Progenitor cell of endocrine pancreas (in vitro differentiated cells): ENCODE results near the gene PHC3. TPM values are rescaled to one million over a fixed set of nuclear protein-coding genes. Genes with fewer than 3 reads are reported as not detected.

Source experiments
- DNase-seq: peaks from one replicate; pipeline ENCODE4 v3.0.0; 2021; ENCODE audit warnings: low spot score; ENCODE audit not compliant: unreplicated experiment
- H3K27ac Mint-ChIP-seq: 2 replicates; pipeline ENCODE4 v1.8.0; 2021; ENCODE audit warnings: mild to moderate bottlenecking, moderate library complexity, mixed read lengths
- H3K27me3 Mint-ChIP-seq: 2 replicates; pipeline ENCODE4 v1.8.0; 2021; ENCODE audit warnings: mixed read lengths
- H3K36me3 Mint-ChIP-seq: 2 replicates; pipeline ENCODE4 v1.8.0; 2022; ENCODE audit warnings: mixed read lengths; ENCODE audit not compliant: insufficient read depth
- H3K4me1 Mint-ChIP-seq: 2 replicates; pipeline ENCODE4 v1.8.0; 2021; ENCODE audit warnings: low read depth, mixed read lengths
- H3K4me3 Mint-ChIP-seq: 2 replicates; pipeline ENCODE4 v1.8.0; 2021; ENCODE audit warnings: low read depth, mild to moderate bottlenecking, moderate library complexity, mixed read lengths
- H3K9me3 Mint-ChIP-seq: 2 replicates; pipeline ENCODE4 v1.8.0; 2021; ENCODE audit warnings: low read depth, mixed read lengths
- total RNA-seq: library from RNA; stranded (reverse); gene quantifications from 2 replicates; pipeline ENCODE4 v1.2.1, GENCODE V29; 2021
- TF ChIP-seq, protein P1 (sequence below): fragments of 200-600 bp; sonication (generic); IDR thresholded peaks from one replicate; pipeline ENCODE4 v1.5.0; 2021; ENCODE audit warnings: antibody characterized with exemption, mild to moderate bottlenecking; ENCODE audit not compliant: unreplicated experiment

Gene PHC3
- total RNA-seq, 1 donor from 2014 or later: 71.8 TPM

DNA sequence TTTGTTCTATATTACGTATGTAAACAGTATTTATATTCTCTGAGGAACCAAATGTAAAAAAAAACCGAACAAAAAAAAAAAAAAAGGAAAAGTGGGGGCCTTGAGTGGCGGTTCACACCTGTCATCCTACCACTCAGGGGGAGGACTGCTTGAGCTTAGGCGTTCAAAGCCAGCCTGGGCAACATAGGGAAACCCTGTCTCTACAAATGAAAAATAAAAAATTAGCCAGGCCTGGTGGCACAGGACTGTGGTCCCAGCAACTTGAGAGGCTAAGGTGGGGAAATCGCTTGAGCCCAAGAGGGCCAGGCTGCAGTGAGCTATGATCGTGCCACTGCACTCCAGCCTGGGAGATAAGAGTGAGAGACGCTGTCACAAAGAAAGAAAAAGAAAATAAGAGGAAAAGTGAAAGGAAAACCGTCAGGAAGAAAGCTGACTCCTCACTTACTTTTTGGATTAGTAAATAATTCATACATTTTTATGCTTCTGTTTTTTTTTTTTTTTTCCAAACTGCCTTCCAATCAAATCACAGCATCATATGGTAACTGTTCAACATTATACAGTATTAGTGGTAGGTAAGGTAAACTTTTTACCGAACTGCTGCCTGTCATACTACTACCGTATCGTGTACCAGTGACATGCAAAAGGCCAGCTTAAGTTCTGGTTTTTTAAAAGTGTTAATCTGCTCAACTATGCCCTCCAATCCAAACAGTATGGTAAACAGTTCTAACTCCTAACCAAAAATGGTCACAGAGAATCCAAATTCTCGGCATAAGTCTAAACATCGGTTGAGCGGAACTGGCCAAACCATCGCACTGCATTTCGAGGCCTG lies 1.2 kb downstream of the PHC3 start:
- Mint-ChIP-seq H3K36me3 (peaks cover 19% of the 10 kb centered on the region), H3K4me1 (peaks cover 28% of the 10 kb centered on the region), H3K4me3 (peak overlapping the region; percentile 99), H3K27me3 (no peaks in the 10 kb centered on the region), H3K9me3 (no peaks in the 10 kb centered on the region), H3K27ac (peak overlapping the region; percentile 90)
- no peak for DNase-seq
- TF ChIP-seq, protein P1, sequence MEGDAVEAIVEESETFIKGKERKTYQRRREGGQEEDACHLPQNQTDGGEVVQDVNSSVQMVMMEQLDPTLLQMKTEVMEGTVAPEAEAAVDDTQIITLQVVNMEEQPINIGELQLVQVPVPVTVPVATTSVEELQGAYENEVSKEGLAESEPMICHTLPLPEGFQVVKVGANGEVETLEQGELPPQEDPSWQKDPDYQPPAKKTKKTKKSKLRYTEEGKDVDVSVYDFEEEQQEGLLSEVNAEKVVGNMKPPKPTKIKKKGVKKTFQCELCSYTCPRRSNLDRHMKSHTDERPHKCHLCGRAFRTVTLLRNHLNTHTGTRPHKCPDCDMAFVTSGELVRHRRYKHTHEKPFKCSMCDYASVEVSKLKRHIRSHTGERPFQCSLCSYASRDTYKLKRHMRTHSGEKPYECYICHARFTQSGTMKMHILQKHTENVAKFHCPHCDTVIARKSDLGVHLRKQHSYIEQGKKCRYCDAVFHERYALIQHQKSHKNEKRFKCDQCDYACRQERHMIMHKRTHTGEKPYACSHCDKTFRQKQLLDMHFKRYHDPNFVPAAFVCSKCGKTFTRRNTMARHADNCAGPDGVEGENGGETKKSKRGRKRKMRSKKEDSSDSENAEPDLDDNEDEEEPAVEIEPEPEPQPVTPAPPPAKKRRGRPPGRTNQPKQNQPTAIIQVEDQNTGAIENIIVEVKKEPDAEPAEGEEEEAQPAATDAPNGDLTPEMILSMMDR: no peak

DNA sequence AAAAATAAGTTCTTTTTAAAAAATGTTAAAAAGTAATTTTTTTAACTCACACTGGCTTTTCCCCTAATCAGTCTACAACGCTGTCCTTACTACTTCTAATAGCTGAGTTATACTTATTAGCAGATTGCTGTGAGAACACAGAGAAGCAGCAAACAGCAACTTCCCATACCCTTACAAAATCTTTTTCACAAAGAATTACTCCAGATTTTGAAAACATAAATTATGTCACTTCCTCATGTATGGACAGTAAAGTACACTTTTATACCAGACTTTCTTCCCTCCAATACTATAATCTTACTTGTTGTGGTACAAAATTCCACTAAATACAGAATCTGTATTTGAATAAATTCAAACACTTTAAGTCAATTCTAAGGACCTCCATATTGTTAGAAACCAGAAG lies 2.1 kb downstream of the PHC3 start:
- H3K27me3 Mint-ChIP-seq: no peaks in the 10 kb centered on the region
- H3K9me3 Mint-ChIP-seq: no peaks in the 10 kb centered on the region
- H3K4me1 Mint-ChIP-seq: peaks cover 34% of the 10 kb centered on the region
- peak overlapping the region; percentile 99 for H3K4me3 Mint-ChIP-seq
- H3K36me3 Mint-ChIP-seq: peaks cover 21% of the 10 kb centered on the region
- TF ChIP-seq, protein P1: no peak
- no peak for DNase-seq
- peak overlapping the region; percentile 90 for H3K27ac Mint-ChIP-seq

DNA sequence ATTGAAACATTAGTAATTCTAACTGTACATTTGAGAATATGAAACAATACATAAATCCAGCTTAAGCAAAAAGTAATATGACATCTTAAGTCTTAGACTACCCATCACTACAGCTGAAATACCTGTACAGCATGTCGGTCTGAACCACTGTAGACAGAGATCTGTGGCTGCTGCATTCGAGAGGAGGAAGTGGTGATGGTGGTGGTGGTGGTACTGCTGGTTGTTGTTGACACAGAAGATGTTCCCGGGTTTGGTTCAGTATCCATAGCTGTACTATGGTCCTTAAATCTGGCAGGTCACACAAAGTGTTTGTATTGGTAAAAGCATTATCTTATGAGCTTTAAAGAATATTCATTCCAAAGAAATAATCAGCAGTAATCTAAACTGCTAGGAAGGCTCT lies 2.9 kb downstream of the PHC3 start:
- H3K4me1 Mint-ChIP-seq: peaks cover 34% of the 10 kb centered on the region
- peaks cover 23% of the 10 kb centered on the region for H3K36me3 Mint-ChIP-seq
- peak overlapping the region; percentile 27 for H3K4me3 Mint-ChIP-seq
- peak overlapping the region; percentile 7 for H3K27ac Mint-ChIP-seq
- no peaks in the 10 kb centered on the region for H3K9me3 Mint-ChIP-seq
- H3K27me3 Mint-ChIP-seq: no peaks in the 10 kb centered on the region
- DNase-seq: no peak
- TF ChIP-seq, protein P1: no peak

DNA sequence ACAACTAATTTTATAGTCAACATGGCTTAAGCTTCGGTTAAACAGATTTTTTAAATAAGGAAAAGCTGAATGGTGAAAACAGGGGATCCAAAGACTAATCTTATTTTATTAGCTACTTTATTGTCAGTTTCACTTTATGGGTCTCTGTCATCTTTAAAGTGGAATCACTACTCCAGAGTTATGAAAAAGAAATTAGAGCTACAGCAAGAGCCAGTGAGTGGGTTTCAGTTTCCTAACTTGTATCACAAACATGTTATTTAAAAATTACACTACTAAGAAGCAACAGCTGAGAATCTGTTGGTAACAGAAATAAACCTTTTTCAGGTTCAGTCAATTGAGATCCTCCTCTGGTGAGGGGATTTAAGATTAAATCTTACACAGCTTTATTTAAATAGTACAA lies 10.0 kb downstream of the PHC3 start:
- peaks cover 36% of the 10 kb centered on the region for H3K36me3 Mint-ChIP-seq
- no peak overlapping the region for H3K4me3 Mint-ChIP-seq
- no peak for DNase-seq
- TF ChIP-seq, protein P1: no peak
- peak overlapping the region; percentile 16 for H3K27ac Mint-ChIP-seq
- no peaks in the 10 kb centered on the region for H3K27me3 Mint-ChIP-seq
- no peaks in the 10 kb centered on the region for H3K9me3 Mint-ChIP-seq
- peaks cover 11% of the 10 kb centered on the region for H3K4me1 Mint-ChIP-seq

DNA sequence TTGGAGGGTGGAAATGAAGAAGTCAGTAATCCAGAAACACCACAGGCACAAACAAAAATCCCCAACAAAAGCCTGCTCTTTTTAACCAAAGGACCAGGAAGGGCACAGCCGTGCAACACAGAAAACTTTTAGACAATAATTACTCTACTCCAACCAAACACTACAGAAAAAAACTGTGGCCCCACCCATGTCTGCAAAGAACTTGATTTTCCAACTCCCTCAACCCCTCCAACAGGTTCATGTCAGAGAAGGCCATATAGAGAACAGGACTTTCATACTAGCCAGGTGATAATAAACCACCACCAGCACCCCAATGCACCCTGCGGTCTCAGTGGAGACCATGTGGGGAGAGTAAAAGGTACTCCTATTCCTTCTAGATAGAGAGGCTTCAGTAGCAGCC lies 16.8 kb downstream of the PHC3 start:
- H3K9me3 Mint-ChIP-seq: peaks cover 14% of the 10 kb centered on the region
- no peaks in the 10 kb centered on the region for H3K27me3 Mint-ChIP-seq
- H3K27ac Mint-ChIP-seq: no peak overlapping the region
- TF ChIP-seq, protein P1: no peak
- peaks cover 52% of the 10 kb centered on the region for H3K36me3 Mint-ChIP-seq
- peaks cover 10% of the 10 kb centered on the region for H3K4me1 Mint-ChIP-seq
- no peak for DNase-seq
- no peak overlapping the region for H3K4me3 Mint-ChIP-seq
